ENCODE measurements around the gene MYO15A.

MYO15A gene

GRCh38 chr17:18117982-18118975, 9.7 kb downstream of the MYO15A start:
- H3K27me3 ChIP-seq (ENCODE audit: control insufficient read depth, insufficient read depth, low read length), result no peaks in the 10 kb centered on the region
- peaks cover 16% of the 10 kb centered on the region for H3K9me3 ChIP-seq (ENCODE audit: control insufficient read depth, insufficient read depth, low read depth, low read length)
- H3K27ac ChIP-seq (ENCODE audit: low read depth, low read length), result no peak overlapping the region
- H3K4me1 ChIP-seq (ENCODE audit: control insufficient read depth, insufficient read depth, low read length), result no peaks in the 10 kb centered on the region
- H3K4me3 ChIP-seq (ENCODE audit: low read depth, low read length), result no peak overlapping the region
- H3K36me3 ChIP-seq (ENCODE audit: control insufficient read depth, insufficient read depth, low read length), result no peaks in the 10 kb centered on the region
- H3K9ac ChIP-seq (ENCODE audit: low read length), result no peak overlapping the region

GRCh38 chr17:18119166-18119745, 10.7 kb downstream of the MYO15A start:
- Histone ChIP-seq H3K27ac (ENCODE audit: low read depth, low read length) (no peak overlapping the region), H3K4me1 (ENCODE audit: control insufficient read depth, insufficient read depth, low read length) (no peaks in the 10 kb centered on the region), H3K4me3 (ENCODE audit: low read depth, low read length) (no peak overlapping the region), H3K9me3 (ENCODE audit: control insufficient read depth, insufficient read depth, low read depth, low read length) (peaks cover 16% of the 10 kb centered on the region), H3K27me3 (ENCODE audit: control insufficient read depth, insufficient read depth, low read length) (no peaks in the 10 kb centered on the region), H3K9ac (ENCODE audit: low read length) (no peak overlapping the region), H3K36me3 (ENCODE audit: control insufficient read depth, insufficient read depth, low read length) (no peaks in the 10 kb centered on the region)

GRCh38 chr17:18119938-18120337, 11.4 kb downstream of the MYO15A start:
- no peaks in the 10 kb centered on the region for H3K27me3 ChIP-seq (ENCODE audit: control insufficient read depth, insufficient read depth, low read length)
- no peak overlapping the region for H3K27ac ChIP-seq (ENCODE audit: low read depth, low read length)
- H3K9me3 ChIP-seq (ENCODE audit: control insufficient read depth, insufficient read depth, low read depth, low read length), result peaks cover 16% of the 10 kb centered on the region
- H3K9ac ChIP-seq (ENCODE audit: low read length), result no peak overlapping the region
- no peak overlapping the region for H3K4me3 ChIP-seq (ENCODE audit: low read depth, low read length)
- H3K36me3 ChIP-seq (ENCODE audit: control insufficient read depth, insufficient read depth, low read length), result no peaks in the 10 kb centered on the region
- no peaks in the 10 kb centered on the region for H3K4me1 ChIP-seq (ENCODE audit: control insufficient read depth, insufficient read depth, low read length)

GRCh38 chr17:18120461-18121017, 12.0 kb downstream of the MYO15A start:
- H3K9me3 ChIP-seq (ENCODE audit: control insufficient read depth, insufficient read depth, low read depth, low read length), result peaks cover 16% of the 10 kb centered on the region
- no peak overlapping the region for H3K27ac ChIP-seq (ENCODE audit: low read depth, low read length)
- no peaks in the 10 kb centered on the region for H3K27me3 ChIP-seq (ENCODE audit: control insufficient read depth, insufficient read depth, low read length)
- no peaks in the 10 kb centered on the region for H3K4me1 ChIP-seq (ENCODE audit: control insufficient read depth, insufficient read depth, low read length)
- no peak overlapping the region for H3K4me3 ChIP-seq (ENCODE audit: low read depth, low read length)
- no peak overlapping the region for H3K9ac ChIP-seq (ENCODE audit: low read length)
- H3K36me3 ChIP-seq (ENCODE audit: control insufficient read depth, insufficient read depth, low read length), result no peaks in the 10 kb centered on the region

- Histone ChIP-seq H3K4me1 (ENCODE audit: control insufficient read depth, insufficient read depth, low read length) (no peaks in the 10 kb centered on the region), H3K4me3 (ENCODE audit: low read depth, low read length) (no peak overlapping the region), H3K27ac (ENCODE audit: low read depth, low read length) (no peak overlapping the region), H3K9me3 (ENCODE audit: control insufficient read depth, insufficient read depth, low read depth, low read length) (peaks cover 16% of the 10 kb centered on the region), H3K36me3 (ENCODE audit: control insufficient read depth, insufficient read depth, low read length) (no peaks in the 10 kb centered on the region), H3K9ac (ENCODE audit: low read length) (no peak overlapping the region), H3K27me3 (ENCODE audit: control insufficient read depth, insufficient read depth, low read length) (no peaks in the 10 kb centered on the region)
Measured at GRCh38 chr17:18121144-18121910, 12.8 kb downstream of the MYO15A start.

- no peaks in the 10 kb centered on the region for H3K4me1 ChIP-seq (ENCODE audit: control insufficient read depth, insufficient read depth, low read length)
- H3K36me3 ChIP-seq (ENCODE audit: control insufficient read depth, insufficient read depth, low read length), result no peaks in the 10 kb centered on the region
- no peak overlapping the region for H3K4me3 ChIP-seq (ENCODE audit: low read depth, low read length)
- H3K27ac ChIP-seq (ENCODE audit: low read depth, low read length), result no peak overlapping the region
- peaks cover 16% of the 10 kb centered on the region for H3K9me3 ChIP-seq (ENCODE audit: control insufficient read depth, insufficient read depth, low read depth, low read length)
- H3K9ac ChIP-seq (ENCODE audit: low read length), result no peak overlapping the region
- H3K27me3 ChIP-seq (ENCODE audit: control insufficient read depth, insufficient read depth, low read length), result 0 out of 2 replicates have a peak, but pooled peaks cover 2% of the 10 kb centered on the region
Measured at GRCh38 chr17:18122990-18123753, 14.6 kb downstream of the MYO15A start.

- no peak overlapping the region for H3K4me3 ChIP-seq (ENCODE audit: low read depth, low read length)
- no peak overlapping the region for H3K27ac ChIP-seq (ENCODE audit: low read depth, low read length)
- H3K36me3 ChIP-seq (ENCODE audit: control insufficient read depth, insufficient read depth, low read length), result no peaks in the 10 kb centered on the region
- H3K9me3 ChIP-seq (ENCODE audit: control insufficient read depth, insufficient read depth, low read depth, low read length), result peaks cover 8% of the 10 kb centered on the region
- H3K27me3 ChIP-seq (ENCODE audit: control insufficient read depth, insufficient read depth, low read length), result 0 out of 2 replicates have a peak, but pooled peaks cover 8% of the 10 kb centered on the region
- H3K4me1 ChIP-seq (ENCODE audit: control insufficient read depth, insufficient read depth, low read length), result no peaks in the 10 kb centered on the region
- H3K9ac ChIP-seq (ENCODE audit: low read length), result no peak overlapping the region
Measured at GRCh38 chr17:18124345-18125126, 16.0 kb downstream of the MYO15A start.

GRCh38 chr17:18129041-18129502, 20.5 kb downstream of the MYO15A start:
- 0 out of 2 replicates have a peak, but pooled peaks cover 8% of the 10 kb centered on the region for H3K27me3 ChIP-seq (ENCODE audit: control insufficient read depth, insufficient read depth, low read length)
- no peak overlapping the region for H3K9ac ChIP-seq (ENCODE audit: low read length)
- H3K4me1 ChIP-seq (ENCODE audit: control insufficient read depth, insufficient read depth, low read length), result no peaks in the 10 kb centered on the region
- no peak overlapping the region for H3K4me3 ChIP-seq (ENCODE audit: low read depth, low read length)
- no peak overlapping the region for H3K27ac ChIP-seq (ENCODE audit: low read depth, low read length)
- H3K36me3 ChIP-seq (ENCODE audit: control insufficient read depth, insufficient read depth, low read length), result no peaks in the 10 kb centered on the region
- no peaks in the 10 kb centered on the region for H3K9me3 ChIP-seq (ENCODE audit: control insufficient read depth, insufficient read depth, low read depth, low read length)

GRCh38 chr17:18132711-18133110, 24.2 kb downstream of the MYO15A start:
- H3K9ac ChIP-seq (ENCODE audit: low read length), result no peak overlapping the region
- no peaks in the 10 kb centered on the region for H3K9me3 ChIP-seq (ENCODE audit: control insufficient read depth, insufficient read depth, low read depth, low read length)
- no peak overlapping the region for H3K4me3 ChIP-seq (ENCODE audit: low read depth, low read length)
- H3K36me3 ChIP-seq (ENCODE audit: control insufficient read depth, insufficient read depth, low read length), result no peaks in the 10 kb centered on the region
- H3K27me3 ChIP-seq (ENCODE audit: control insufficient read depth, insufficient read depth, low read length), result 0 out of 2 replicates have a peak, but pooled peaks cover 8% of the 10 kb centered on the region
- H3K27ac ChIP-seq (ENCODE audit: low read depth, low read length), result no peak overlapping the region
- no peaks in the 10 kb centered on the region for H3K4me1 ChIP-seq (ENCODE audit: control insufficient read depth, insufficient read depth, low read length)

All from HUES6 (cell line).